ENCODE results near the gene OR52W1. TPM values are rescaled to one million over a fixed set of nuclear protein-coding genes. Genes with fewer than 3 reads are reported as not detected.

The OR52W1 gene
- total RNA-seq, 1 experiment from 2014 or later: not detected

- Mint-ChIP-seq H3K4me3 (ENCODE audit: unreplicated experiment) (no peak within 1 kb of the TSS), H3K27ac (ENCODE audit: low read depth, unreplicated experiment) (no peak within 1 kb of the TSS), H3K4me1 (ENCODE audit: insufficient read depth, unreplicated experiment) (peaks cover 9% of the 10 kb centered on the region), H3K36me3 (ENCODE audit: insufficient read depth, unreplicated experiment) (no peaks in the 10 kb centered on the region), H3K27me3 (ENCODE audit: insufficient read depth, unreplicated experiment) (no peaks in the 10 kb centered on the region), H3K9me3 (ENCODE audit: unreplicated experiment) (no peaks in the 10 kb centered on the region)
- DNase-seq (ENCODE audit: unreplicated experiment): no peak
- POLR2A ChIA-PET: interaction anchor here (0.8 kb wide), 1 partner anchor 11 kb away, joined by 5 read pairs; no protein-coding TSS in a partner anchor
- intact Hi-C loops (cut with micrococcal nuclease): no loop called here
- BruUV-seq (replicated peaks): no TSS peak
- TF ChIP-seq, protein P1, sequence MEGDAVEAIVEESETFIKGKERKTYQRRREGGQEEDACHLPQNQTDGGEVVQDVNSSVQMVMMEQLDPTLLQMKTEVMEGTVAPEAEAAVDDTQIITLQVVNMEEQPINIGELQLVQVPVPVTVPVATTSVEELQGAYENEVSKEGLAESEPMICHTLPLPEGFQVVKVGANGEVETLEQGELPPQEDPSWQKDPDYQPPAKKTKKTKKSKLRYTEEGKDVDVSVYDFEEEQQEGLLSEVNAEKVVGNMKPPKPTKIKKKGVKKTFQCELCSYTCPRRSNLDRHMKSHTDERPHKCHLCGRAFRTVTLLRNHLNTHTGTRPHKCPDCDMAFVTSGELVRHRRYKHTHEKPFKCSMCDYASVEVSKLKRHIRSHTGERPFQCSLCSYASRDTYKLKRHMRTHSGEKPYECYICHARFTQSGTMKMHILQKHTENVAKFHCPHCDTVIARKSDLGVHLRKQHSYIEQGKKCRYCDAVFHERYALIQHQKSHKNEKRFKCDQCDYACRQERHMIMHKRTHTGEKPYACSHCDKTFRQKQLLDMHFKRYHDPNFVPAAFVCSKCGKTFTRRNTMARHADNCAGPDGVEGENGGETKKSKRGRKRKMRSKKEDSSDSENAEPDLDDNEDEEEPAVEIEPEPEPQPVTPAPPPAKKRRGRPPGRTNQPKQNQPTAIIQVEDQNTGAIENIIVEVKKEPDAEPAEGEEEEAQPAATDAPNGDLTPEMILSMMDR (IDR thresholded peaks at IDR 0.05; ENCODE audit: unreplicated experiment): no peak
- CTCF ChIA-PET: interaction anchor here (0.9 to 7.6 kb wide), 2 partner anchors 12 to 140 kb away, joined by 3 to 50 read pairs; no protein-coding TSS in a partner anchor
Observed at GRCh38 chr11:6238902-6239301, 39.9 kb downstream of the OR52W1 start, which contains the start of gene CNGA4. Gene CNGA4, plus strand, starts transcription at chr11:6239089. Its CDS starts 118 bp downstream, at chr11:6239207.

DNA sequence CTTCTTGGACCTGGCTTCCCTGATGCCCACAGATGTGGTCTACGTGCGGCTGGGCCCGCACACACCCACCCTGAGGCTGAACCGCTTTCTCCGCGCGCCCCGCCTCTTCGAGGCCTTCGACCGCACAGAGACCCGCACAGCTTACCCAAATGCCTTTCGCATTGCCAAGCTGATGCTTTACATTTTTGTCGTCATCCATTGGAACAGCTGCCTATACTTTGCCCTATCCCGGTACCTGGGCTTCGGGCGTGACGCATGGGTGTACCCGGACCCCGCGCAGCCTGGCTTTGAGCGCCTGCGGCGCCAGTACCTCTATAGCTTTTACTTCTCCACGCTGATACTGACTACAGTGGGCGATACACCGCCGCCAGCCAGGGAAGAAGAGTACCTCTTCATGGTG is 41.1 kb downstream of the OR52W1 start:
- H3K36me3 Mint-ChIP-seq (ENCODE audit: insufficient read depth, unreplicated experiment): no peaks in the 10 kb centered on the region
- intact Hi-C loops (cut with micrococcal nuclease): no loop called here
- POLR2A ChIA-PET: no interaction called here
- H3K9me3 Mint-ChIP-seq (ENCODE audit: unreplicated experiment): no peaks in the 10 kb centered on the region
- no peak overlapping the region for H3K4me3 Mint-ChIP-seq (ENCODE audit: unreplicated experiment)
- DNase-seq (ENCODE audit: unreplicated experiment): no peak
- CTCF ChIA-PET: interaction anchor here (0.6 to 1.1 kb wide), 3 partner anchors 10 to 94 kb away, joined by 3 read pairs; no protein-coding TSS in a partner anchor
- BruUV-seq (replicated peaks): no TSS peak
- TF ChIP-seq, protein P1 (IDR thresholded peaks at IDR 0.05; ENCODE audit: unreplicated experiment): no peak
- no peak overlapping the region for H3K27ac Mint-ChIP-seq (ENCODE audit: low read depth, unreplicated experiment)
- H3K4me1 Mint-ChIP-seq (ENCODE audit: insufficient read depth, unreplicated experiment): peaks cover 5% of the 10 kb centered on the region
- H3K27me3 Mint-ChIP-seq (ENCODE audit: insufficient read depth, unreplicated experiment): no peaks in the 10 kb centered on the region

- no peak overlapping the region for H3K27ac Mint-ChIP-seq (ENCODE audit: low read depth, unreplicated experiment)
- H3K36me3 Mint-ChIP-seq (ENCODE audit: insufficient read depth, unreplicated experiment): no peaks in the 10 kb centered on the region
Observed at GRCh38 chr11:6240781-6241180, 41.8 kb downstream of the OR52W1 start.

GRCh38 chr11:6241316-6241715 is 42.3 kb downstream of the OR52W1 start:
- H3K4me3 Mint-ChIP-seq (ENCODE audit: unreplicated experiment): no peak overlapping the region
- DNase-seq (ENCODE audit: unreplicated experiment): no peak
- intact Hi-C loops (cut with micrococcal nuclease): no loop called here
- no peaks in the 10 kb centered on the region for H3K9me3 Mint-ChIP-seq (ENCODE audit: unreplicated experiment)
- POLR2A ChIA-PET: no interaction called here
- BruUV-seq (replicated peaks): no TSS peak
- CTCF ChIA-PET: interaction anchor here (0.5 to 2.6 kb wide), 5 partner anchors 10 to 113 kb away, joined by 3 to 11 read pairs (median 5); no protein-coding TSS in a partner anchor
- no peaks in the 10 kb centered on the region for H3K27me3 Mint-ChIP-seq (ENCODE audit: insufficient read depth, unreplicated experiment)
- peaks cover 7% of the 10 kb centered on the region for H3K4me1 Mint-ChIP-seq (ENCODE audit: insufficient read depth, unreplicated experiment)
- TF ChIP-seq, protein P1 (IDR thresholded peaks at IDR 0.05; ENCODE audit: unreplicated experiment): no peak
- H3K36me3 Mint-ChIP-seq (ENCODE audit: insufficient read depth, unreplicated experiment): no peaks in the 10 kb centered on the region
- H3K27ac Mint-ChIP-seq (ENCODE audit: low read depth, unreplicated experiment): no peak overlapping the region

More at GRCh38 chr11:6240781-6241180, 41.8 kb downstream of the OR52W1 start:
- Mint-ChIP-seq H3K4me3 (ENCODE audit: unreplicated experiment) (no peak overlapping the region), H3K9me3 (ENCODE audit: unreplicated experiment) (no peaks in the 10 kb centered on the region), H3K27me3 (ENCODE audit: insufficient read depth, unreplicated experiment) (no peaks in the 10 kb centered on the region), H3K4me1 (ENCODE audit: insufficient read depth, unreplicated experiment) (peaks cover 7% of the 10 kb centered on the region)
- no peak for DNase-seq (ENCODE audit: unreplicated experiment)
- POLR2A ChIA-PET: interaction anchor here (0.5 kb wide), 1 partner anchor 33 kb away, joined by 4 read pairs; no protein-coding TSS in a partner anchor
- intact Hi-C loops (cut with micrococcal nuclease): no loop called here
- TF ChIP-seq, protein P1 (IDR thresholded peaks at IDR 0.05; ENCODE audit: unreplicated experiment): no peak
- CTCF ChIA-PET: interaction anchor here (0.5 to 2.6 kb wide), 5 partner anchors 9 to 114 kb away, joined by 3 to 11 read pairs (median 5); no protein-coding TSS in a partner anchor
- BruUV-seq (replicated peaks): no TSS peak

Measured in MCF 10A (cell line).